HCEC 1CT (cell line): Measurements from ENCODE around the gene PFKP.
A peak's percentile ranks its signal among the peaks of the same experiment; 100 is the strongest.

Experiments used
- DNase-seq: peaks from one replicate; pipeline ENCODE4 v3.0.0-alpha.2; 2017

PFKP gene

GRCh38 chr10:3071405-3072198, 4.3 kb downstream of the PFKP start:
- DNase-seq: peak; percentile 79

- no peak for DNase-seq
Observed at GRCh38 chr10:3072641-3073360, 5.5 kb downstream of the PFKP start.

- DNase-seq: no peak
Observed at GRCh38 chr10:3074145-3074665, 6.9 kb downstream of the PFKP start.

GRCh38 chr10:3074985-3075600, 7.7 kb downstream of the PFKP start:
- DNase-seq: no peak

- DNase-seq: no peak
Observed at GRCh38 chr10:3076138-3076537, 8.8 kb downstream of the PFKP start.

GRCh38 chr10:3077509-3077908, 10.2 kb downstream of the PFKP start:
- DNase-seq: no peak

- DNase-seq: no peak
Observed at GRCh38 chr10:3077940-3078630, 10.7 kb downstream of the PFKP start.

GRCh38 chr10:3081383-3081981, 14.1 kb downstream of the PFKP start:
- no peak for DNase-seq

- DNase-seq: no peak
Observed at GRCh38 chr10:3082290-3082689, 14.9 kb downstream of the PFKP start.

GRCh38 chr10:3085785-3086567, 18.6 kb downstream of the PFKP start:
- DNase-seq: no peak

- DNase-seq: no peak
Observed at GRCh38 chr10:3090388-3090787, 23.0 kb downstream of the PFKP start.

- peak; percentile 93 for DNase-seq
Observed at GRCh38 chr10:3090914-3091787, 23.8 kb downstream of the PFKP start.

- DNase-seq: no peak
Observed at GRCh38 chr10:3091921-3092320, 24.6 kb downstream of the PFKP start.

- DNase-seq: no peak
Observed at GRCh38 chr10:3093996-3094395, 26.6 kb downstream of the PFKP start.

GRCh38 chr10:3094609-3095036, 27.3 kb downstream of the PFKP start:
- no peak for DNase-seq

- DNase-seq: peak; percentile 99
Observed at GRCh38 chr10:3095373-3096139, 28.2 kb downstream of the PFKP start.

GRCh38 chr10:3096149-3096548, 28.8 kb downstream of the PFKP start:
- DNase-seq: no peak

GRCh38 chr10:3097160-3097559, 29.8 kb downstream of the PFKP start:
- no peak for DNase-seq

- DNase-seq: no peak
Observed at GRCh38 chr10:3098689-3099088, 31.3 kb downstream of the PFKP start.
